Activated CD8-positive, alpha-beta memory T cell treated with anti-CD3 and anti-CD28 coated beads, Interleukin-2, amount 10 ng/mL, durations not matched to agents 7 days and 5 days (primary cell): Measurements from ENCODE around the gene HOXA10. TPM values are rescaled to one million over a fixed set of nuclear protein-coding genes. Genes with fewer than 3 reads are reported as not detected.

Experiments used
- ATAC-seq: fragments of 150-1000 bp; cut with Tn5 transposase; one replicate; pipeline ENCODE4 v1.10.0; 2021; ENCODE audit warnings: moderate library complexity
- CTCF ChIA-PET: fragments of 350-600 bp; sonication (Branson Sonifier 250); formaldehyde crosslinking; loops from one replicate; lab custom pipeline; 2021; ENCODE audit warnings: antibody characterized with exemption; lab: Charles Lee
- DNase-seq: peaks from one replicate; pipeline ENCODE4 v3.0.0-alpha.2; 2020
- H3K27ac Mint-ChIP-seq: one replicate; pipeline ENCODE4 v1.8.0; 2021; ENCODE audit warnings: mild to moderate bottlenecking, mixed read lengths
- H3K27me3 Mint-ChIP-seq: one replicate; pipeline ENCODE4 v1.8.0; 2021; ENCODE audit warnings: mixed read lengths
- H3K36me3 Mint-ChIP-seq: one replicate; pipeline ENCODE4 v1.8.0; 2021; ENCODE audit warnings: mild to moderate bottlenecking, mixed read lengths
- H3K4me1 Mint-ChIP-seq: one replicate; pipeline ENCODE4 v1.8.0; 2021; ENCODE audit warnings: mixed read lengths
- H3K4me3 Mint-ChIP-seq: one replicate; pipeline ENCODE4 v1.8.0; 2021; ENCODE audit warnings: mild to moderate bottlenecking, moderate library complexity, mixed read lengths
- H3K9me3 Mint-ChIP-seq: one replicate; pipeline ENCODE4 v1.8.0; 2022; ENCODE audit warnings: low read depth, mixed read lengths
- total RNA-seq, 2 experiments: library from RNA; stranded (reverse); gene quantifications; one replicate each; pipeline ENCODE4 v1.2.3, GENCODE V29; 2021

Gene HOXA10
- total RNA-seq, 2 experiments from 2014 or later = not detected

GRCh38 chr7:27162561-27163287 is 11.4 kb downstream of the HOXA10 start:
- Mint-ChIP-seq H3K4me3 (no peak overlapping the region), H3K4me1 (peaks cover 7% of the 10 kb centered on the region)
- ATAC-seq = no peak

GRCh38 chr7:27161721-27162560 is 12.2 kb downstream of the HOXA10 start:
- H3K36me3 Mint-ChIP-seq = peaks cover 1% of the 10 kb centered on the region
- peaks cover 86% of the 10 kb centered on the region for H3K27me3 Mint-ChIP-seq
- H3K4me1 Mint-ChIP-seq = peaks cover 7% of the 10 kb centered on the region
- H3K4me3 Mint-ChIP-seq = no peak overlapping the region
- H3K27ac Mint-ChIP-seq = no peak overlapping the region
- CTCF ChIA-PET = interaction anchor here (0.6 to 3.7 kb wide), 21 partner anchors 11 to 1306 kb away, joined by 3 to 38 read pairs (median 6); partner anchors contain the start of gene HOXA10
- DNase-seq (no peak), ATAC-seq (no peak)
- H3K9me3 Mint-ChIP-seq = no peaks in the 10 kb centered on the region

More at GRCh38 chr7:27162561-27163287, 11.4 kb downstream of the HOXA10 start:
- no peak overlapping the region for H3K27ac Mint-ChIP-seq
- no peaks in the 10 kb centered on the region for H3K9me3 Mint-ChIP-seq
- peaks cover 1% of the 10 kb centered on the region for H3K36me3 Mint-ChIP-seq
- no peak for DNase-seq
- CTCF ChIA-PET = interaction anchor here (0.6 to 3.7 kb wide), 9 partner anchors 12 to 1158 kb away, joined by 3 to 38 read pairs (median 4); partner anchors contain the start of gene HOXA10
- peaks cover 86% of the 10 kb centered on the region for H3K27me3 Mint-ChIP-seq

GRCh38 chr7:27161214-27161720 is 12.9 kb downstream of the HOXA10 start:
- H3K4me3 Mint-ChIP-seq = peak overlapping the region; percentile 57
- peaks cover 7% of the 10 kb centered on the region for H3K4me1 Mint-ChIP-seq
- H3K27ac Mint-ChIP-seq = no peak overlapping the region
- ATAC-seq = no peak
- H3K27me3 Mint-ChIP-seq = peaks cover 84% of the 10 kb centered on the region
- DNase-seq = no peak
- no peaks in the 10 kb centered on the region for H3K9me3 Mint-ChIP-seq
- CTCF ChIA-PET = interaction anchor here (0.6 to 3.7 kb wide), 39 partner anchors 9 to 1309 kb away, joined by 3 to 38 read pairs (median 4); partner anchors contain the start of genes HOXA3 and HOXA4
- H3K36me3 Mint-ChIP-seq = peaks cover 1% of the 10 kb centered on the region

- Mint-ChIP-seq H3K4me1 (peaks cover 8% of the 10 kb centered on the region), H3K36me3 (peaks cover 1% of the 10 kb centered on the region), H3K4me3 (peak overlapping the region; percentile 57), H3K27ac (no peak overlapping the region), H3K9me3 (no peaks in the 10 kb centered on the region), H3K27me3 (peaks cover 85% of the 10 kb centered on the region)
- CTCF ChIA-PET = interaction anchor here (0.6 to 3.7 kb wide), 39 partner anchors 8 to 1309 kb away, joined by 3 to 38 read pairs (median 4); partner anchors contain the start of genes HOXA3 and HOXA4
- DNase-seq (peak; percentile 85), ATAC-seq (peak; percentile 74)
These were observed 13.4 kb downstream of the HOXA10 start for GRCh38 chr7:27160546-27161213.

- no peak overlapping the region for H3K27ac Mint-ChIP-seq
- DNase-seq = no peak
- ATAC-seq = peak; percentile 20
- H3K36me3 Mint-ChIP-seq = peaks cover 1% of the 10 kb centered on the region
- peaks cover 87% of the 10 kb centered on the region for H3K27me3 Mint-ChIP-seq
- H3K9me3 Mint-ChIP-seq = no peaks in the 10 kb centered on the region
- CTCF ChIA-PET = interaction anchor here (1.1 to 3.7 kb wide), 17 partner anchors 8 to 1304 kb away, joined by 3 to 38 read pairs (median 7); partner anchors contain the start of gene HOXA3
- H3K4me3 Mint-ChIP-seq = peak overlapping the region; percentile 16
- H3K4me1 Mint-ChIP-seq = peaks cover 11% of the 10 kb centered on the region
These were observed 14.0 kb downstream of the HOXA10 start for GRCh38 chr7:27160145-27160545.

DNA sequence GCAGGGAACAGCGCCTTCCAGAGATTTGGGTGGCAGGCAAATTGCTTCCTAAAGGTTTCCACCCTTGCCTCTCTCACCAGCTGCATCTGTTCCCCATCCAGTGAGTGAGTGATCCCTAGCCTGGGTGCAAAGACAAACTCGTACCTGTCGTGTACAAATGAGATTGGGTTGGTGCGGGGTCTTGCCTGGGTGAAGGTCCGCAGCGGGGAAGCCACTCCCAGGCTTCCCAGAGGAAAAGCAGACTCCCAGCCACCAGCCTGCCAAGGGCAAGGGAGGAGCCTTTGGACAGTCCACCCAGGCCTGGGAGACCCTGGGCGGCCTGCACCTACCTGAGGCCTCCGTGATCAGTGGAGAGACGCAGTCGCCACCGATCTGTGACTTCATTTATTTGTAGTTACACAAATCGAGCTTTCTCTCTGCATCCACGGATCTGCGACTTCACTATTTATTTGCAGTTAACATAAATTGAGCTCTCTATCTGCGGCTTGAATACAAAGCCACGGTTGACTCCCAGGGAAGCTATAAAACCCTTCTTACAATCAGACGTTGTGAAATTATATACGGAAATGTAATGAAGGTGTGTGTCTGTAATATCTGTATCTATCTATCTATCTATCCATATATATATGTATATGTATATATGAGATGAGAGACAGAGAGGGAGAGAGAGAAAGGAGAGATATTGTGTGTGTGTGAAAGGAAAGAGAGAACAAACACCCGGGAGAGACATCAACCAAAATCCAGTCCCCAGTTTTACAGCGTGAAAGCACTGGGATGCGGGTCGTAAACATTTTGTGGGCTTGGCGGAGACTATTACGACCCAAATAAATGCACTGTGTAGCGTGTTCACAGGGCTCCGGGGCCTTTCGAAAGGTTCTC is 14.6 kb downstream of the HOXA10 start:
- Mint-ChIP-seq H3K4me3 (peak overlapping the region; percentile 16), H3K27me3 (peaks cover 89% of the 10 kb centered on the region), H3K27ac (no peak overlapping the region), H3K9me3 (no peaks in the 10 kb centered on the region), H3K4me1 (peaks cover 15% of the 10 kb centered on the region), H3K36me3 (peaks cover 1% of the 10 kb centered on the region)
- no peak for DNase-seq
- CTCF ChIA-PET = interaction anchor here (0.7 to 1.2 kb wide), 5 partner anchors 27 to 790 kb away, joined by 3 read pairs; no protein-coding TSS in a partner anchor
- no peak for ATAC-seq

- peaks cover 18% of the 10 kb centered on the region for H3K4me1 Mint-ChIP-seq
- peaks cover 1% of the 10 kb centered on the region for H3K36me3 Mint-ChIP-seq
- no peak for DNase-seq
- CTCF ChIA-PET = interaction anchor here (0.7 to 1.2 kb wide), 5 partner anchors 28 to 789 kb away, joined by 3 read pairs; no protein-coding TSS in a partner anchor
- H3K9me3 Mint-ChIP-seq = no peaks in the 10 kb centered on the region
- no peak for ATAC-seq
- H3K4me3 Mint-ChIP-seq = no peak overlapping the region
- peaks cover 89% of the 10 kb centered on the region for H3K27me3 Mint-ChIP-seq
- H3K27ac Mint-ChIP-seq = peak overlapping the region; percentile 61
These were observed 15.5 kb downstream of the HOXA10 start for GRCh38 chr7:27158436-27159265.

- Mint-ChIP-seq H3K27me3 (peaks cover 88% of the 10 kb centered on the region), H3K27ac (peak overlapping the region; percentile 61), H3K4me1 (peaks cover 18% of the 10 kb centered on the region), H3K36me3 (peaks cover 1% of the 10 kb centered on the region), H3K9me3 (no peaks in the 10 kb centered on the region), H3K4me3 (no peak overlapping the region)
- ATAC-seq (no peak), DNase-seq (no peak)
- CTCF ChIA-PET = interaction anchor here (0.7 to 1.5 kb wide), 2 partner anchors 8 to 24 kb away, joined by 3 to 6 read pairs; partner anchors contain the start of gene HOXA9
These were observed 16.3 kb downstream of the HOXA10 start for GRCh38 chr7:27157702-27158431.

DNA sequence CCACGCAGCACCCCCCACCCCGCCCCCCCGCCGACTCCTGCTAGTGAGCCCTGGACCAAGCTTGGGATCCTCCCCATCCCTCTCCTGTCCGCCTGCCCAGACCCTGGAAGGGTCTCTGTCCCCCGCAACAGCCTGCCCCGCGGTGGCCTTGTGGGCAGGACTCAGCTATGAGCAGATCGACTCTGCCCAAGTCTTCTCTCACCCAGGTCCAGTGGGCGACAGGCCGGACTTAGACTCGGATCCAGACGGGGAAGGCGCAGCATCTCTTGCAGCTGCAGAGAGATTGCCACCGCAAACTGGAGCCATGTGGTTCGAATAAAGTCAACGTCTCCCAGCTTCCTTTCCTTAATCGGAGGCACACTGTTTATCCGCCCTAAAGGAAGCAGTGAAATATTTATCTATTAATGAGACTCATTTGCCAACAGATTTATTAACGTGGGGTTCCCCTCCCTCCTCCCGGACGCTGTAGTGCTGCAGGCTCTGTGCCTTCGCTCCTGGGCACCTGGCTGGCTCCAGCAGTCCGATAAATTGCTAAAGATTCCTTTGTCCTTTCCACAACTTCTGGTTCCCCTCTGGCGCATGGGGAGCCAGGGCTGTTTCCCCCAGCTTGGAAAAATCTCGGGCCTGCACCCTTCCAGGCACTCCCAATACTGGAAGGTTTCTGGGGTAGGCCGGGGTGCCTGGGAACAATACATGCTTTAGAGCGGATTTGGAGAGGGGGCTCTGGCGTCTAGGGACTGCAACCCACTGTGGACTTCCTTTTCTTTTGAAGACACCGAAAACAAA is 17.0 kb downstream of the HOXA10 start:
- Mint-ChIP-seq H3K4me3 (no peak overlapping the region), H3K36me3 (peaks cover 1% of the 10 kb centered on the region), H3K9me3 (no peaks in the 10 kb centered on the region), H3K27ac (peak overlapping the region; percentile 57), H3K4me1 (peaks cover 19% of the 10 kb centered on the region), H3K27me3 (peaks cover 87% of the 10 kb centered on the region)
- no peak for ATAC-seq
- no peak for DNase-seq
- CTCF ChIA-PET = interaction anchor here (0.7 to 1.5 kb wide), 3 partner anchors 9 to 23 kb away, joined by 3 to 6 read pairs (median 3); partner anchors contain the start of gene HOXA9

DNA sequence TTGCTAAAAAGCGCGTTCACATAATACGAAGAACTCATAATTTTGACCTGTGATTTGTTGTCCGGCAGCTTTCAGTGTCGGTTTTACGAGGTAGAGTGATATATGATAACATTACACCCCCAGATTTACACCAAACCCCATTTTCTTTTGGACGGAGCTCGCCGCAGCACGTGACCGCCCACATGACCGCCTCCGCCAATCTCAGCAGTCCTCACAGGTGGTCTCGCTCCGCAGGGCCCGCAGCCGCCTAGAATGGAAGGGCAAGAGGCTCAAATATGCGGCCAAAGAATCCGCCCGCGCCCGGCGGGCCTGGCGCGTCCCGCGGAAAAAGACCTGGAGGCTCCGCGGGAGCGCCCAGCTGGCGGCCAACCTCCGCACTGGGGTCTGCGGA is 17.6 kb downstream of the HOXA10 start, which contains the start of gene HOXA7:
Gene HOXA7 (minus strand): TSS at position 168 of the 391 bp plus-strand sequence. CDS start 130 bp downstream, at position 38.
- no peak for DNase-seq
- H3K27ac Mint-ChIP-seq = peak within 1 kb of the TSS; percentile 64
- H3K4me3 Mint-ChIP-seq = peak within 1 kb of the TSS; percentile 36
- H3K9me3 Mint-ChIP-seq = no peaks in the 10 kb centered on the region
- CTCF ChIA-PET = interaction anchor here (1.5 kb wide), 1 partner anchor 9 kb away, joined by 6 read pairs; the partner anchor contains the start of gene HOXA9
- ATAC-seq = no peak
- peaks cover 89% of the 10 kb centered on the region for H3K27me3 Mint-ChIP-seq
- peaks cover 3% of the 10 kb centered on the region for H3K36me3 Mint-ChIP-seq
- H3K4me1 Mint-ChIP-seq = peaks cover 25% of the 10 kb centered on the region
